Measurements from ENCODE around the gene DENND1B.

GRCh38 chr1:197813741-197814140 is 38.5 kb upstream of the DENND1B start:
- TF ChIP-seq RBFOX2 (IDR thresholded peaks at IDR 0.05; ENCODE audit: low read depth, low read length) (no peak), CTCF (IDR thresholded peaks at IDR 0.05 in 2 of 3, conservative IDR thresholded peaks at IDR 0.05 in 1 of 3; ENCODE audit: insufficient read depth in 2 of 3, low read depth in 1 of 3, low read length in 3 of 3) (no peak), ZNF165 (CRISPR knock-in tag; IDR thresholded peaks at IDR 0.05; ENCODE audit: borderline replicate concordance) (no peak), SRSF9 (IDR thresholded peaks at IDR 0.05; ENCODE audit: borderline replicate concordance, low read depth, low read length) (no peak), NRF1 (conservative IDR thresholded peaks at IDR 0.05 in 1 of 2, IDR thresholded peaks at IDR 0.05 in 1 of 2) (no peak), ZNF212 (CRISPR knock-in tag; IDR thresholded peaks at IDR 0.05) (no peak), ILF3 (IDR thresholded peaks at IDR 0.05; ENCODE audit: borderline replicate concordance) (no peak), ZNF609 (CRISPR knock-in tag; IDR thresholded peaks at IDR 0.05; ENCODE audit: borderline replicate concordance) (no peak), ZNF24 (IDR thresholded peaks at IDR 0.05) (no peak), ZNF239 (CRISPR knock-in tag; IDR thresholded peaks at IDR 0.05) (no peak), ATF2 (CRISPR knock-in tag; IDR thresholded peaks at IDR 0.05) (no peak), CHD4 (IDR thresholded peaks at IDR 0.05; ENCODE audit: insufficient read depth, insufficient replicate concordance, low read depth, low read length, poor library complexity, severe bottlenecking) (no peak), ZNF398 (CRISPR knock-in tag; IDR thresholded peaks at IDR 0.05) (no peak)
